Stimulated activated CD8-positive, alpha-beta memory T cell treated with anti-CD3 and anti-CD28 coated beads, Interleukin-7, amount 100 ng/mL, for 1 hour (primary cell): ENCODE data around the gene COL20A1.

Source experiments
- DNase-seq, 2 donors: peaks; one replicate each; pipeline ENCODE4 v3.0.0-alpha.2; 2020; ENCODE audit warnings: low read depth in 2 of 2

Gene COL20A1

GRCh38 chr20:63308218-63308911, 15.4 kb downstream of the COL20A1 start:
- no peak for DNase-seq

- DNase-seq: no peak
These were observed 16.5 kb downstream of the COL20A1 start for GRCh38 chr20:63309261-63310071.

GRCh38 chr20:63310265-63310991, 17.4 kb downstream of the COL20A1 start:
- no peak for DNase-seq

- DNase-seq: no peak
These were observed 18.3 kb downstream of the COL20A1 start for GRCh38 chr20:63311186-63311832.

GRCh38 chr20:63311833-63312243, 18.9 kb downstream of the COL20A1 start:
- DNase-seq: no peak

- no peak for DNase-seq
These were observed 19.3 kb downstream of the COL20A1 start for GRCh38 chr20:63312273-63312672.

- DNase-seq: no peak
These were observed 19.8 kb downstream of the COL20A1 start for GRCh38 chr20:63312690-63313348.

GRCh38 chr20:63313349-63314014, 20.5 kb downstream of the COL20A1 start:
- DNase-seq: no peak

- no peak for DNase-seq
These were observed 21.1 kb downstream of the COL20A1 start for GRCh38 chr20:63314015-63314471.

- DNase-seq: no peak
These were observed 21.7 kb downstream of the COL20A1 start for GRCh38 chr20:63314566-63315239.

- no peak for DNase-seq
These were observed 22.3 kb downstream of the COL20A1 start for GRCh38 chr20:63315240-63315689.

- no peak for DNase-seq
These were observed 22.9 kb downstream of the COL20A1 start for GRCh38 chr20:63315731-63316491.

- no peak for DNase-seq
These were observed 23.5 kb downstream of the COL20A1 start for GRCh38 chr20:63316502-63316921.

- no peak for DNase-seq
These were observed 24.1 kb downstream of the COL20A1 start for GRCh38 chr20:63317061-63317460.

- DNase-seq: no peak
These were observed 24.8 kb downstream of the COL20A1 start for GRCh38 chr20:63317601-63318291.

- DNase-seq: no peak
These were observed 25.6 kb downstream of the COL20A1 start for GRCh38 chr20:63318391-63319163.

GRCh38 chr20:63319164-63320040, 26.4 kb downstream of the COL20A1 start:
- DNase-seq: no peak
